GM12878 (cell line): Measurements from ENCODE around the gene TEN1. TPM values are rescaled to one million over a fixed set of nuclear protein-coding genes. Genes with fewer than 3 reads are reported as not detected.
A peak's percentile ranks its signal among the peaks of the same experiment; 100 is the strongest.

Experiments used
- ATAC-seq: fragments of 200-7000 bp; cut with Tn5 transposase; 3 replicates; pipeline ENCODE4 v1.9.1; 2020; ENCODE audit warnings: mild to moderate bottlenecking, moderate library complexity
- BruUV-seq: library from RNA; stranded (reverse); fragments of 400-500 nt; replicated peaks from 2 replicates; lab custom pipeline; 2021; lab: Mats Ljungman, UMichigan
- CTCF ChIA-PET: fragments of 300-600 bp; sonication (Branson Sonifier 250); formaldehyde crosslinking; extraction: SDS; loops from one replicate; lab custom pipeline; 2021; ENCODE audit warnings: inconsistent platforms; lab: Yijun Ruan, JAX
- POLR2A ChIA-PET: fragments of 350-600 bp; formaldehyde crosslinking; extraction: SDS; loops from one replicate; lab custom pipeline; 2021; ENCODE audit warnings: inconsistent platforms; lab: Charles Lee
- RAD21 ChIA-PET: fragments of 300-600 bp; sonication (Branson Sonifier 250); formaldehyde crosslinking; loops from one replicate; lab custom pipeline; 2023; ENCODE audit warnings: antibody characterized with exemption; ENCODE audit not compliant: unreplicated experiment; lab: Charles Lee
- SMC1A ChIA-PET: fragments of 300-600 bp; sonication (Branson Sonifier 250); formaldehyde crosslinking; loops from one replicate; lab custom pipeline; 2023; ENCODE audit not compliant: unreplicated experiment, uncharacterized antibody; lab: Charles Lee
- DNase-seq: peaks from one replicate; pipeline ENCODE4 v3.0.0-alpha.2; 2011; ENCODE audit warnings: low read depth, low spot score
- FAIRE-seq: peaks from 3 replicates; lab custom pipeline; 2011; peaks lifted over from hg19 to GRCh38; lab: Jason Lieb, UNC
- H2AFZ ChIP-seq: 2 replicates; pipeline ENCODE4 v1.6.0; 2011; ENCODE audit warnings: low read depth, low read length, control low read depth; ENCODE audit not compliant: control insufficient read depth
- H3K27ac ChIP-seq: 2 replicates; pipeline ENCODE4 v1.5.1; 2011; ENCODE audit warnings: control low read depth; ENCODE audit not compliant: control insufficient read depth, insufficient read depth
- H3K27me3 ChIP-seq, 2 experiments: replicated peaks in 1 of 2; 2 replicates each; pipeline versions ENCODE4 v1.6.0 to v1.6.1; 2011; ENCODE audit warnings: low read length in 1 of 2; ENCODE audit not compliant: control insufficient read depth in 2 of 2, insufficient read depth in 2 of 2
- H3K36me3 ChIP-seq, 2 experiments: 2 replicates each; pipeline ENCODE4 v1.5.1; 2011; ENCODE audit warnings: low read length in 1 of 2; ENCODE audit not compliant: control insufficient read depth in 2 of 2, insufficient read depth in 2 of 2
- H3K4me1 ChIP-seq: 2 replicates; pipeline ENCODE4 v1.6.1; 2011; ENCODE audit warnings: mild to moderate bottlenecking, low read length, moderate library complexity, mixed read lengths; ENCODE audit not compliant: control insufficient read depth, insufficient read depth
- H3K4me2 ChIP-seq: 2 replicates; pipeline ENCODE4 v1.6.0; 2011; ENCODE audit warnings: control low read depth; ENCODE audit not compliant: control insufficient read depth, insufficient read depth
- H3K4me3 ChIP-seq: fragments of 200-600 bp; sonication (generic); 2 replicates; pipeline ENCODE4 v1.5.1; 2016
- H3K79me2 ChIP-seq: 2 replicates; pipeline ENCODE4 v1.6.0; 2011; ENCODE audit warnings: low read length; ENCODE audit not compliant: control insufficient read depth, insufficient read depth
- H3K9ac ChIP-seq: 2 replicates; pipeline ENCODE4 v1.8.0; 2011; ENCODE audit warnings: low read length, control low read depth, mixed read lengths; ENCODE audit not compliant: control insufficient read depth, insufficient read depth
- H3K9me3 ChIP-seq: replicated peaks from 3 replicates; pipeline ENCODE4 v1.5.1; 2011; ENCODE audit warnings: mild to moderate bottlenecking, low read length; ENCODE audit not compliant: control insufficient read depth, insufficient read depth
- H4K20me1 ChIP-seq: 2 replicates; pipeline ENCODE4 v1.6.0; 2011; ENCODE audit not compliant: control insufficient read depth, insufficient read depth
- BHLHE40 ChIP-seq, 2 experiments: fragments of 450-650 bp in 1 of 2; IDR thresholded peaks; 2 replicates each; pipeline ENCODE4 v1.6.1; 2011 to 2017; ENCODE audit warnings: low read depth in 2 of 2, borderline replicate concordance in 1 of 2, improper control_type of control experiment in 1 of 2, low read length in 1 of 2, mild to moderate bottlenecking in 1 of 2
- BMI1 ChIP-seq: fragments of 450-650 bp; IDR thresholded peaks from 2 replicates; pipeline ENCODE4 v1.6.1; 2016; ENCODE audit warnings: mild to moderate bottlenecking, moderate library complexity, borderline replicate concordance
- EGR1 ChIP-seq, 2 experiments: IDR thresholded peaks; 1 replicate in 1 of 2; 2 replicates in 1 of 2; pipeline ENCODE4 v1.6.1; 2011 to 2012; ENCODE audit warnings: low read depth in 2 of 2, low read length in 2 of 2, borderline replicate concordance in 1 of 2, mild to moderate bottlenecking in 1 of 2, moderate library complexity in 1 of 2
- EZH2 ChIP-seq: IDR thresholded peaks from 2 replicates; pipeline ENCODE4 v1.6.1; 2012; ENCODE audit warnings: low read depth, mild to moderate bottlenecking, control low read depth, inconsistent platforms, low read length, borderline replicate concordance; ENCODE audit not compliant: control insufficient read depth
- FOXK2 ChIP-seq: fragments of 450-650 bp; IDR thresholded peaks from 2 replicates; pipeline ENCODE4 v1.6.1; 2017; ENCODE audit warnings: mild to moderate bottlenecking, moderate library complexity
- IRF4 ChIP-seq: IDR thresholded peaks from 2 replicates; pipeline ENCODE4 v1.6.1; 2011; ENCODE audit warnings: low read depth, low read length
- KDM1A ChIP-seq: fragments of 200-600 bp; sonication (generic); IDR thresholded peaks from 2 replicates; pipeline ENCODE4 v1.6.1; 2016; ENCODE audit warnings: borderline replicate concordance
- PKNOX1 ChIP-seq: fragments of 450-650 bp; IDR thresholded peaks from 2 replicates; pipeline ENCODE4 v1.6.1; 2016; ENCODE audit warnings: mild to moderate bottlenecking
- SIN3A ChIP-seq: IDR thresholded peaks from 2 replicates; pipeline ENCODE4 v1.6.1; 2012; ENCODE audit warnings: low read depth, low read length, improper control_type of control experiment
- WGBS: methylation state at CpG from one replicate; pipeline ENCODE4 v1.1.6; 2016; ENCODE audit warnings: low lambda C conversion rate; ENCODE audit not compliant: insufficient replicate concordance, insufficient coverage; ENCODE audit errors: missing lambda C conversion rate; 5-methylcytosine and 5-hydroxymethylcytosine counted together
- in situ Hi-C: fragments of 300-500 bp; cut with MboI; formaldehyde crosslinking; loops from 9 replicates; pipeline ENCODE4 v1.14.3; 2018; ENCODE audit warnings: mixed read lengths
- intact Hi-C: fragments of 100-400 bp; cut with micrococcal nuclease; formaldehyde crosslinking; loops from one replicate; pipeline ENCODE4 v1.14.2; 2022; ENCODE audit not compliant: unreplicated experiment
- polyA plus RNA-seq, 11 experiments: library from polyadenylated mRNA; depleted of rRNA in 4 of 11; unstranded in 6 of 11; stranded (reverse) in 5 of 11; fragments of >200 nt; fragmentation: Nextera tagmentation in 4 of 11; fragmentation: Illumina TruSeq in 1 of 11; extraction: Ambion mirVana in 4 of 11; extraction: Trizol in 1 of 11; gene quantifications; 1 replicate in 1 of 11; 2 replicates in 10 of 11; pipeline versions ENCODE4 v1.2.1 to v1.2.3, GENCODE V29; 2011 to 2016; ENCODE audit warnings: inconsistent platforms in 2 of 11, missing spikeins in 2 of 11, low read depth in 1 of 11
- total RNA-seq, 4 experiments: library from RNA; depleted of rRNA in 3 of 4; stranded (reverse); fragments of >200 nt in 3 of 4; fragmentation: Illumina TruSeq in 1 of 4; extraction: Trizol in 1 of 4; gene quantifications; 2 replicates each; pipeline versions ENCODE4 v1.2.1 to v1.2.3, GENCODE V29; 2013 to 2021

TEN1 gene
- total and polyA plus RNA-seq, 10 of the 15 experiments (the other 5 are each of a cell fraction or from before 2014, with no cell fraction given): 1.1 to 33.1 (median 17.4) TPM

DNA sequence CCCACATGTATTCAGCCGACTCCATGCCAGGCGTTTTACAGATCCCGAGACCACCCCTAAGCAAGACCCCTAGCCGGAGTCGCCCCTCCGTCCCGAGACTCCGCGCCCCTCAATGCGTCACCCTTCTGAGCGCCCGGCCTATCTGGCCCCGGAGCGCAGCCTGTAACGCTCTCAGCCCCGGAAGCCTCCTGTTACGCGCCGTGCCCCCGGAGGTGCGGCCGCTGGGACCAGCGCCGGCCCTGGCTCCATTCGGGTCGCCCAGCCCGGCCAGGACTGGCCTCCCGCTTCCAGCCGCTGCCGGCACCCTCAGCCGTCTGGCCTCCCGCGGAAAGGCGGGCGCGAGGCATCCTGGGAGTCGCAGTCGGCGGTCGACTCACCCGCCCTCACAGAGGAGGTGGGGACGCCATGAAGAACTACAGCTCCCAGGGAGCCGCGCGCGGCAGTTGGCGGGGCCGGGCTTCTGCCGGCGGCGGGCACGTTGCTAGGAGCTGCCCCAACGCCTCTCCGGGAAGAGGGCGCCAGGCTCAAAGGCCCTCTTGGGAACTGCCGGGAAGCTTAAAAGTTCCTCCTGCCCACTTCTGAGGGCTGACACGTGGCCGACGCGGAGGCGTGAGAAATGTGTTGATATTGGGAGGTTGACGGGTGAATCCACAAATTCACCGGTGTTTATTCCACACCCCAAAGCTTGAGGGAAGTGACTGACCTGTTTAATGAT lies 38.2 kb upstream of the TEN1 start, which contains the start of gene FBF1 (continued):
- no peak for TF ChIP-seq EZH2
- peak; percentile 58; the same call in 1 of the 2 replicates for TF ChIP-seq BMI1
- peak; percentile 31; the same call in 1 of the 2 replicates for TF ChIP-seq PKNOX1
- peak; percentile 10 to 64; a peak in 2 of 4 replicates for TF ChIP-seq BHLHE40 (IDR thresholded peaks at IDR 0.05; ENCODE audit: borderline replicate concordance in 1 of 2, low read depth in 2 of 2, low read length in 1 of 2)
- TF ChIP-seq EGR1 (IDR thresholded peaks at IDR 0.05; ENCODE audit: borderline replicate concordance in 1 of 2, low read depth in 2 of 2, low read length in 2 of 2): 0 out of 3 replicates have a peak, but pooled peaks of 1 of the 2 experiments have one; percentile 17
- peak; percentile 96 for TF ChIP-seq SIN3A

DNA sequence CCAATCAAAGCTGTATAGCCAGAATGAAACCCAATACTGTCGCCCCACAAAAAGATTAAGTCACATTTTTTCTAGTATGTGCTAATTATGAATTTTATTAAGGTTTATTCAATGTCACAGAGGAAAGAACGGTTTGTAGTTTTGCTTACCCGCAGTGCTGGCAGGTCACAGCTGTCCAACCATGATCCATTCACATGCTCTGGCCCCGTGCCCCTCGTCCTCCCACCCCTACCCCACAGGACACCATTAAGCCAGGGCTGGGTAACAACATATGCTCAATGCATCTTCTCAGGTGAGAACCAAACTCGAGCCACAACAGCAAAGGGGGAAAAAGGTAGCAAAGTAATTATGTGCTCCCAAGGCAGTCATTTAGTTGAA lies 37.6 kb upstream of the TEN1 start:
- no peak overlapping the region for H3K27ac ChIP-seq
- peak; percentile 44 for FAIRE-seq

More for the DNA sequence above, 37.6 kb upstream of the TEN1 start:
- H4K20me1 ChIP-seq: no peaks in the 10 kb centered on the region
- H3K4me1 ChIP-seq: no peaks in the 10 kb centered on the region
- CTCF ChIA-PET: interaction anchor here (0.9 to 1.4 kb wide), 3 partner anchors 36 to 80 kb away, joined by 3 to 9 read pairs (median 5); no protein-coding TSS in a partner anchor
- in situ Hi-C loops: no loop called here
- peak overlapping the region; percentile 96 for H2AFZ ChIP-seq
- intact Hi-C loops: loop anchor here (5.0 kb wide), 1 partner anchor 56 kb away; no protein-coding TSS in a partner anchor
- RAD21 ChIA-PET: interaction anchor here (1.1 to 1.3 kb wide), 6 partner anchors 16 to 83 kb away, joined by 3 to 8 read pairs (median 4); partner anchors contain the start of genes ACOX1 and TEN1
- SMC1A ChIA-PET: interaction anchor here (1.2 to 1.4 kb wide), 3 partner anchors 36 to 69 kb away, joined by 3 to 4 read pairs (median 3); partner anchors contain the start of genes CDK3 and MRPL38
- H3K4me3 ChIP-seq: peak overlapping the region; percentile 85; the same call in 1 of the 2 replicates
- no peaks in the 10 kb centered on the region for H3K36me3 ChIP-seq
- WGBS: 47% methylated on average over 6 of the region's 6 CpGs
- no TSS peak for BruUV-seq
- no peaks in the 10 kb centered on the region for H3K9me3 ChIP-seq
- DNase-seq (no peak), ATAC-seq (no peak)
- no peak for TF ChIP-seq FOXK2
- no peak for TF ChIP-seq KDM1A
- TF ChIP-seq IRF4: no peak
- no peaks in the 10 kb centered on the region for H3K27me3 ChIP-seq
- no peaks in the 10 kb centered on the region for H3K79me2 ChIP-seq
- peak overlapping the region; percentile 91; the same call in 1 of the 2 replicates for H3K4me2 ChIP-seq
- no peak overlapping the region for H3K9ac ChIP-seq
- POLR2A ChIA-PET: interaction anchor here (0.6 to 1.4 kb wide), 4 partner anchors 13 to 402 kb away, joined by 3 to 5 read pairs (median 4); partner anchors contain the start of genes ACOX1 and TEN1
